Liver (tissue), 9 donors: Measurements from ENCODE around the gene HSD17B12. TPM values are rescaled to one million over a fixed set of nuclear protein-coding genes. Genes with fewer than 3 reads are reported as not detected.

ENCODE experiments used
- DNase-seq: peaks from one replicate; pipeline ENCODE4 v3.0.0-alpha.2; 2017; ENCODE audit warnings: low spot score
- H3K27ac ChIP-seq, 2 donors: one replicate each; pipeline ENCODE4 v1.7.0; 2013; ENCODE audit warnings: inconsistent platforms in 2 of 2, low read length in 2 of 2, control low read depth in 1 of 2, low read depth in 1 of 2, mild to moderate bottlenecking in 1 of 2
- H3K27me3 ChIP-seq, 4 donors: one replicate each; pipeline versions ENCODE4 v1.6.1 to v1.7.0; 2013; ENCODE audit warnings: low read length in 3 of 4, inconsistent platforms in 1 of 4, mild to moderate bottlenecking in 1 of 4, moderate library complexity in 1 of 4; ENCODE audit not compliant: control insufficient read depth in 4 of 4, insufficient read depth in 4 of 4
- H3K36me3 ChIP-seq, 4 donors: one replicate each; pipeline versions ENCODE4 v1.6.1 to v1.7.0; 2013; ENCODE audit warnings: low read length in 3 of 4, mild to moderate bottlenecking in 3 of 4, low read depth in 1 of 4, moderate library complexity in 1 of 4; ENCODE audit not compliant: control insufficient read depth in 4 of 4, insufficient read depth in 3 of 4
- H3K4me1 ChIP-seq, 4 donors: one replicate each; pipeline versions ENCODE4 v1.6.1 to v1.7.0; 2013; ENCODE audit warnings: low read length in 3 of 4, mild to moderate bottlenecking in 3 of 4, moderate library complexity in 1 of 4; ENCODE audit not compliant: control insufficient read depth in 4 of 4, insufficient read depth in 4 of 4
- H3K4me3 ChIP-seq, 3 donors: one replicate each; pipeline versions ENCODE4 v1.6.1 to v1.7.0; 2013; ENCODE audit warnings: low read length in 3 of 3, control low read depth in 1 of 3, low read depth in 1 of 3, mild to moderate bottlenecking in 1 of 3
- H3K9ac ChIP-seq, 2 donors: one replicate each; pipeline ENCODE4 v1.7.0; 2013; ENCODE audit warnings: low read length in 2 of 2, mild to moderate bottlenecking in 2 of 2, moderate library complexity in 2 of 2, control low read depth in 1 of 2, low read depth in 1 of 2
- H3K9me3 ChIP-seq, 4 donors: one replicate each; pipeline versions ENCODE4 v1.6.1 to v1.7.0; 2013; ENCODE audit warnings: low read length in 3 of 4; ENCODE audit not compliant: control insufficient read depth in 4 of 4
- ATF3 ChIP-seq: IDR thresholded peaks from 2 replicates; pipeline ENCODE4 v1.6.1; 2016; ENCODE audit warnings: antibody characterized with exemption
- CTCF ChIP-seq: fragments of 150-350 bp; IDR thresholded peaks from 2 replicates; pipeline ENCODE4 v1.5.1; 2017; ENCODE audit warnings: improper control_type of control experiment, low read depth, low read length; ENCODE audit not compliant: missing input control
- EGR1 ChIP-seq, 2 donors: IDR thresholded peaks; 2 replicates each; pipeline ENCODE4 v1.6.1; 2016 to 2018; ENCODE audit warnings: antibody characterized with exemption in 2 of 2, low read depth in 2 of 2
- FOXA1 ChIP-seq: IDR thresholded peaks from 2 replicates; pipeline ENCODE4 v1.6.1; 2016; ENCODE audit warnings: antibody characterized with exemption
- FOXA2 ChIP-seq: IDR thresholded peaks from 2 replicates; pipeline ENCODE4 v1.6.1; 2016; ENCODE audit warnings: antibody characterized with exemption
- GABPA ChIP-seq, 2 donors: IDR thresholded peaks in 1 of 2; conservative IDR thresholded peaks in 1 of 2; 2 replicates each; pipeline ENCODE4 v1.6.1; 2016; ENCODE audit warnings: antibody characterized with exemption in 2 of 2, mild to moderate bottlenecking in 1 of 2, moderate library complexity in 1 of 2
- HNF4A ChIP-seq, 2 donors: conservative IDR thresholded peaks; 2 replicates each; pipeline ENCODE4 v1.6.1; 2016; ENCODE audit warnings: antibody characterized with exemption in 2 of 2, mild to moderate bottlenecking in 2 of 2
- HNF4G ChIP-seq: IDR thresholded peaks from 2 replicates; pipeline ENCODE4 v1.6.1; 2016; ENCODE audit warnings: antibody characterized with exemption
- JUND ChIP-seq, 2 donors: IDR thresholded peaks; 2 replicates each; pipeline ENCODE4 v1.6.1; 2016; ENCODE audit warnings: antibody characterized with exemption in 2 of 2
- MAX ChIP-seq: IDR thresholded peaks from 2 replicates; pipeline ENCODE4 v1.6.1; 2016; ENCODE audit warnings: antibody characterized with exemption
- NR2F2 ChIP-seq: IDR thresholded peaks from 2 replicates; pipeline ENCODE4 v1.6.1; 2016; ENCODE audit warnings: antibody characterized with exemption
- RAD21 ChIP-seq, 2 donors: IDR thresholded peaks; 2 replicates each; pipeline ENCODE4 v1.6.1; 2016; ENCODE audit warnings: antibody characterized with exemption in 2 of 2, mild to moderate bottlenecking in 2 of 2
- REST ChIP-seq: IDR thresholded peaks from 2 replicates; pipeline ENCODE4 v1.6.1; 2016; ENCODE audit warnings: antibody characterized with exemption, mild to moderate bottlenecking
- RXRA ChIP-seq, 2 donors: IDR thresholded peaks; 2 replicates each; pipeline ENCODE4 v1.6.1; 2017 to 2018; ENCODE audit warnings: antibody characterized with exemption in 2 of 2, mild to moderate bottlenecking in 1 of 2
- SP1 ChIP-seq: IDR thresholded peaks from 2 replicates; pipeline ENCODE4 v1.6.1; 2018; ENCODE audit warnings: antibody characterized with exemption, mild to moderate bottlenecking
- TAF1 ChIP-seq: conservative IDR thresholded peaks from 2 replicates; pipeline ENCODE4 v1.6.1; 2016; ENCODE audit warnings: antibody characterized with exemption, mild to moderate bottlenecking
- YY1 ChIP-seq: IDR thresholded peaks from 2 replicates; pipeline ENCODE4 v1.6.1; 2016; ENCODE audit warnings: antibody characterized with exemption, mild to moderate bottlenecking
- ZBTB33 ChIP-seq: IDR thresholded peaks from 2 replicates; pipeline ENCODE4 v1.6.1; 2016; ENCODE audit warnings: antibody characterized with exemption
- WGBS: extraction: QIAGEN DNeasy Blood & Tissue Kit; methylation state at CpG from one replicate; pipeline ENCODE4 v1.1.7; 2013; 5-methylcytosine and 5-hydroxymethylcytosine counted together
- polyA plus RNA-seq, 2 donors: library from polyadenylated mRNA; stranded (reverse) in 1 of 2; unstranded in 1 of 2; fragments of 200-250 nt in 1 of 2; fragments of >200 nt in 1 of 2; fragmentation: Nextera tagmentation in 1 of 2; extraction: Ambion mirVana in 1 of 2; gene quantifications; one replicate each; pipeline versions ENCODE4 v1.2.1 to v1.2.3, GENCODE V29; 2013 to 2015
- total RNA-seq, 2 donors: library from RNA; depleted of rRNA; stranded (reverse); fragments of >200 nt; gene quantifications; one replicate each; pipeline ENCODE4 v1.2.3, GENCODE V29; 2014
- donor health status: healthy.
- donor health status: healthy.
- donor health status: healthy.
- donor health status: healthy.
- donor health status: healthy.

Gene HSD17B12
- total and polyA plus RNA-seq, 4 donors = 50.3 to 126 (median 68.3) TPM

GRCh38 chr11:43760902-43761301 is 80.4 kb downstream of the HSD17B12 start:
- no peak for DNase-seq
- TF ChIP-seq YY1 = no peak
- TF ChIP-seq CTCF = no peak
- TF ChIP-seq JUND (IDR thresholded peaks at IDR 0.05) = no peak
- no peak for TF ChIP-seq GABPA (IDR thresholded peaks at IDR 0.05 in 1 of 2, conservative IDR thresholded peaks at IDR 0.05 in 1 of 2)
- TF ChIP-seq FOXA2 = no peak
- no peak for TF ChIP-seq HNF4A (conservative IDR thresholded peaks at IDR 0.05)
- TF ChIP-seq HNF4G = no peak
- no peak for TF ChIP-seq REST
- no peak for TF ChIP-seq RAD21 (IDR thresholded peaks at IDR 0.05)
- TF ChIP-seq NR2F2 = no peak
- TF ChIP-seq TAF1 = no peak
- TF ChIP-seq ZBTB33 = no peak
- no peak for TF ChIP-seq MAX
- no peak for TF ChIP-seq FOXA1
- no peak for TF ChIP-seq RXRA (IDR thresholded peaks at IDR 0.05)
- TF ChIP-seq EGR1 (IDR thresholded peaks at IDR 0.05; ENCODE audit: low read depth in 2 of 2) = no peak
- no peak for TF ChIP-seq ATF3
- TF ChIP-seq SP1 = no peak

More at GRCh38 chr11:43760902-43761301, 80.4 kb downstream of the HSD17B12 start:
- WGBS = 97% methylated on average over 2 of the region's 2 CpGs
- Histone ChIP-seq H3K9me3 (no peaks in the 10 kb centered on the region), H3K27ac (no peak overlapping the region), H3K4me1 (no peaks in the 10 kb centered on the region), H3K4me3 (no peak overlapping the region), H3K9ac (no peak overlapping the region), H3K27me3 (no peaks in the 10 kb centered on the region), H3K36me3 (peaks cover 0 to 6% (median 3%) of the 10 kb centered on the region in 4 donors)
